ENCODE results near the gene MSANTD2.
"Not testable (repeated sequence)": the region's sequence is repeated elsewhere in the genome, so short reads cannot be mapped to it uniquely, and the experiment has no call there.

The MSANTD2 gene

DNA sequence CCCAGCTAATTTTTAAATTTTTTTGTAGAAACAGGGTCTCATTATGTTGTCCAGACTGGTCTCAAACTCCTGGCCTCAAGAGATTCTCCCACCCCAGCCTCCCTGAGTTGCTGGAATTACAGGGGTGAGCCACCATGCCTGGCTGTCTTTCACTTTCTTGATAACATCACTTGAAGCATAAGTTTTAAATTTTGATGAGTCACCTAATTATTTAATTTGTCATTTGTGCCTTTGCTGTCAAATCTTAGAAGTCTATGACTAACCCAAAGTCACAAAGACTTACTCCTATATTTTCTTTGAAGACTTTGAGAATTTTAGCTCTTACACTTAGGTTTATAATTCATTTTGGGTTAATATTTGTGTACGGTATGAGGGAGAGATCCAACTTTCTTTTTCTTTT is 14.5 kb upstream of the MSANTD2 start:
- DNase-seq, result no peak

DNA sequence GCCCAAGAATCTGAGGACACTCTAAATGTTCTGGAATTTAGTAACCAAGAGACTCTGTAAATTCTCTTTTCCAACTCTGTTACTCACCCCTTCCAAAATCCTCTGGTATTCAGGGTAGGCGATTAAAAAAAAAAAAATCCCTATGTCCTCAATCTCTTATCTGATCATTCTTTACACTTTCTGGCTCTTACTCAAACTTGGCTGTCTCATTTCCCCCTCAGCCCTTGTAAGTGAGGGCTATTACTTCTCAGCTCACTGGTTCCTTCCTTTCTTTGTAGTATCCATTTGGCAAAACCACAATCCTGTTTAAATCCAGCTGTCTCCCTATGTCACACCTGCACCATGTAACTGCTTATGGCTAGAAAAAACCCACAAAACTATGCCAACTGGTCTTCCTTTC is 12.7 kb upstream of the MSANTD2 start:
- no peak for DNase-seq

DNA sequence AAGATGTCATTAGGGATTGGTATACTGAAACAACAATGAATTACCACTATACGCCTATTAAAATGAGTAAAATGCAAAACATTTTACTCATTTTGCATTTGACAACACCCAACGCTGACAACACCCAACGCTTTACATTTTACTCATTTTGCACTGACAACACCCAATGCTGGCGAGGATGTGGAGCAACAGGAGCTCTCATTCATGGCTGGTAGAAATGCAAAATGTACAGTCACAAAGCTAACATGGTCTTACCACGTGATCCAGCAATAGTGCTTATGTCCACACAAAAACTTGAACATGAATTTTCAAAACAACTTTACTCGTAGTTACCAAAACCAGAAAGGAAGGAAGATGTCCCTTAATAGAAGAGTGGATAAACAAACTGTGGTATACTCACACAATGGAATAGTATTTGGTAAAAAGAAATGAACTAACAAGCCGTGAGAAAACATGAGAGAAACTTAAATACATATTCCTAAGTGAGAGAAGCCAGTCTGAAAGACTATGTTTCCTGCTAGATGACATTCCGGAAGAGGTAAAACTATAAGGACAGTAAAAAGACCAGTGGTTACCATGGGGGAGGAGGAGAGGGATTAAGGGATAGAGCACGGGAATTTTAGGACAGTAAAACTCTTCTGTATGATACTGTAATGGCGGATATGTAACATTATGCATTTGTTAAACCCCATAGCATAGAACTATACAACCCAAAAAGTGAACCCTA is 11.4 kb upstream of the MSANTD2 start:
- no peak for DNase-seq

- DNase-seq, result no peak
These were observed 7.6 kb upstream of the MSANTD2 start for GRCh38 chr11:124807660-124808270.

- DNase-seq, result no peak
These were observed 7.0 kb upstream of the MSANTD2 start for GRCh38 chr11:124807201-124807600.

- DNase-seq, result no peak
These were observed 4.7 kb upstream of the MSANTD2 start for GRCh38 chr11:124804884-124805283.

GRCh38 chr11:124801636-124802312 is 1.6 kb upstream of the MSANTD2 start:
- DNase-seq, result no peak

DNA sequence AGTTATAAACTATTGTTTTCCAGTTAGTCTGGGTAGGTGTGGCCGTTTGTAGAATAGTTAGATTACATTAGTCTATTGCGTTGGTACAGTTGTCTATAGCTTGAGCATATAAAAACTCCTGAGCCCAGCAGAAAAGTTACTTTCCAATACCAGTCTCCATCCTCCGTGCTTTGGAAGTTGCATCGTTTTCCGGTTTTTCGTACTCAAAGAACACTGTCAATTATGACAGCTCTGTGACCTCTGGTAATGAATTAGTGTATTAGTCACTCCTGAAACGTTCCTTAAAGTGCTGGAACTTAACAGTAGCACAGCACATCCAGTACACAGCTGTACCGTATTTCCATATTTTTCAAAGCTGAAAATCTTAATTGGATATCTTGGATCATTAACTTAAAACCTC is 808 bp upstream of the MSANTD2 start:
- DNase-seq, result no peak

- DNase-seq, result peak; percentile 29
These were observed 619 bp downstream of the MSANTD2 start for GRCh38 chr11:124799348-124800225.

GRCh38 chr11:124798991-124799347 is 1.2 kb downstream of the MSANTD2 start:
- no peak for DNase-seq

DNA sequence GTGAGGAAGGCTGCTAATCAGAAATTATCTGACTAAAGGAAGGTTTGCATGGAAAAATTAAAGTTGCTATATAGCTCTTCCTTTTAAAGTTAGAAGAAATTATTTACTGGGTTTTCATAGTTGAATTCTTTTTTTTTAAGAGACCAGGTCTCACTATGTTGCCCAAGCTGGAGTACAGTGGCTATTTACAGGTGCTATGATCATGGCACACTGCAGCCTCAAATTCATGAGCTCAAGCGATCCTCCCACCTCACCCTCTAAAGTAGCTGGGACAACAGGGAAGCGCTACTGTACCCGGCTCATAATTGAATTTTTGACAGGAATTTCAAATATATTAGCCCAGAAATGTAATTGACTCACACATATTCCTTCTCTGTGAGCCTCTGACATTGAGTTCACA is 3.9 kb downstream of the MSANTD2 start:
- no peak for DNase-seq

GRCh38 chr11:124793466-124794278 is 6.5 kb downstream of the MSANTD2 start:
- DNase-seq, result no peak

- no peak for DNase-seq
These were observed 8.4 kb downstream of the MSANTD2 start for GRCh38 chr11:124791626-124792341.

GRCh38 chr11:124788521-124788920 is 11.7 kb downstream of the MSANTD2 start:
- no peak for DNase-seq

DNA sequence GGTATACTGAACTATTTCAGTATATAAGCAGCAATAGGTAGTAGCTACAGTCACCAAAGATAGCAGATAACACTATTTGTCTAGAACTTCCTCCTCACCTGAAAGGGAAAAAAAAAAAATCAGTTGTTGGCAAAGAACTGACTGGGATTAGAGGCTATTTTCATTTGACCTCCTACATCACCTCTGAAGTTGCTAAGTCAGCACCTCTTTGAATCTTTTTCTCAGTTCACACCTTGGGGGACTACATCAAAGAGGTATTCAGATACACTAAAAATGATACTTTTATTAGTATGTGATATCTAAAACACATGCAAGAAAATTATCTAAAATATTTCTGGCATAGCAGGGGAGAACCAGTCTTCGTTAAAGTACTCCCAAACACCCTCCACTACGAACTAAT is 16.2 kb downstream of the MSANTD2 start:
- no peak for DNase-seq

DNA sequence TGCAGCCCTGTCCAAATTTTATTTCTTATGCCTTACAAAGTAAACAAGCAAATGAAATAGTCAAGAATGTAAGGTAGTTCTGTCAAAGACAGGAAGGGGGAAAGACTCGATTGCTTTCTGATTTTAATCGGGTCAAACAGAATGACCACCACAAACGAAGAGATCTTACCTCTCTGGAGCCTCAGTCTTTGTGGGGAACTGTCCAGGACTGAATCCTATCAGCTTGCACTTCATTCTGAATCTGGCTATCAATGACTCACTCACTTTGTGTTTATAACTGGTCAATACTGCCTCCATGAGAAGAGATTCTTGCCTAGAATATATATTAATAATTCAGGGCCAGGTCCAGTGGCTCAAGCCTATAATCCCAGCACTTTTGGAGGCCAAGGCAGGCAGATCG is 17.2 kb downstream of the MSANTD2 start:
- no peak for DNase-seq

DNA sequence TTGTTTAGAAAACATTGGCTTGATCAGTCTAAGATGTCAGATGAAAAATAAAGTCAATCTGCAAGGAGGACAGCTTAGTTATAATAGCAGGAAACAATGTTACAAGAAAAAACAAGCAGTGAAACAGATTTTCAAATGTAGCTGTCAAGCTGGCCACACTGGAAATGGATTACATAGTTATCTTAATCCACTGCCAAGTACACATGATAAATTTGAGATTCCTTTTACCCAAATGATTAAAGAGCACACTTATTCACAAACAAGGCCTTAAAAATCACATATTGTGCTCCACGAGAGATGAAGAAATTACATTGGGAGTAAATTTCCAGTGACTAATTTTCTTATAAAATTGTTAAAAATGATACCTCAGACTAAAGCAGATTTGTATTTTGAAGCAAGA is 20.6 kb downstream of the MSANTD2 start:
- no peak for DNase-seq

- no peak for DNase-seq
These were observed 21.9 kb downstream of the MSANTD2 start for GRCh38 chr11:124778281-124778680.

DNA sequence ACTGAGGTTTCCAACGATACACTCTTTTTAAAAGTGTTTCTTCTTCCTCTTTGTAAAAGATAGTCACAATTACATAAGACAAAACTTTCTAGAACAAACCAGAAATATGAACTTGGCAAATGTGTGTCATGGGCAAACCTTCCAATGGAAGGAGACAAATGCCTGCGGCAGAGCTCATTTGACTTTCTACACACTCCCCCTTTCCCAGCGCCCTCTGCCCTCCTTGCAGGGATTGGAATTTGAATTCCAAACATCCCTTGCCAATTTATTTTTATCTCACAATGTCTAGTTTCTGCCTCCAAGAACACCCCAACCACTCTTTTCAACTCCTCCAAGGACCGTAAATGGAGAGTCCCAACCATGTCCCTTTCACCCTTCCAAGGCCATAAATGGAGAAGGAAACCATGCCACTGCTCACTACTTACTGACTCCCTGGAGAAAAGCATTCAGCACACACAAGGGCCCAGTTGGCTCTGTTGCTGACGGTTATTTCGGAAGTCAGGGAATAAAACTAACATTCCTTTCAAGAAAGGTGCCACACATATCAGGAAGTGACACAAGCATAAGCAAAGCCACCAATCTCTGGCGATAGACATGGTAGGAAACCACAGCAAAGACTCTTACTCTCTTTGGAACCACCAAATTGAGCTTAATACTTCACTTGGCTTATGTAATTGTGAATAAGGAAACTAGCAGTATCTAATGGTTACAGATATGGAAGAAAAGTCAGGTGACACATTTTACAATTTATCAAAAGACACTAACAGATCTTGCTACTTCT is 23.2 kb downstream of the MSANTD2 start:
- no peak for DNase-seq

DNA sequence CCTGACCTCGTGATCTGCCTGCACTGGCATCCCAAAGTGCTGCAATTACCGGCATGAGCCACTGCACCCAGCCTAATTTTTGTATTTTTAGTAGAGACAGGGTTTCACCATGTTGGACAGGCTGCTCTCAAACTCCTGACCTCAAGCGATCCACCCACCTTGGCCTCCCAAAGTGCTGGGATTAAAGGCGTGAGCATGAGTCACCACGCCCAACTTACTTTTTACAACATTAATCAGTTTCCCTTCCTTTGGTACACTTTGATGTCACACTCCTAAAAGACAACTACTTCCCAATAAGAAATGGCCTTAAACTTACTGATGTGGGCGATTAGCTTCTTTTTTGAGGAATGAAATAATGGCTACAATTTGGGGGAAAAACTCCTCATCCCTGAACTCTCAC is 29.2 kb downstream of the MSANTD2 start:
- not testable (repeated sequence) for DNase-seq
